Thoracic aorta (tissue), 2 donors: ENCODE results near the gene CISD3. TPM values are rescaled to one million over a fixed set of nuclear protein-coding genes. Genes with fewer than 3 reads are reported as not detected.

Source experiments
- ATAC-seq: fragments of 150-250 bp; one replicate; pipeline ENCODE4 v1.8.0; 2017; ENCODE audit warnings: low read depth; ENCODE audit not compliant: insufficient number of reproducible peaks, low FRiP score
- DNase-seq: peaks from one replicate; pipeline ENCODE4 v3.0.0-alpha.2; 2020; ENCODE audit warnings: low spot score
- H3K27ac ChIP-seq, 2 donors: fragments of 200-600 bp; sonication (generic); 1 replicate in 1 of 2; 2 replicates in 1 of 2; pipeline ENCODE4 v1.5.1; 2016; ENCODE audit warnings: mild to moderate bottlenecking in 2 of 2, moderate library complexity in 2 of 2
- H3K27me3 ChIP-seq: fragments of 200-600 bp; sonication (generic); replicated peaks from 2 replicates; pipeline ENCODE4 v1.6.0; 2016; ENCODE audit warnings: mild to moderate bottlenecking; ENCODE audit not compliant: insufficient read depth
- H3K36me3 ChIP-seq: fragments of 200-600 bp; sonication (generic); one replicate; pipeline ENCODE4 v1.5.1; 2016
- H3K4me1 ChIP-seq, 2 donors: fragments of 200-600 bp; sonication (generic); 1 replicate in 1 of 2; 2 replicates in 1 of 2; pipeline versions ENCODE4 v1.5.1 to v1.6.0; 2016; ENCODE audit warnings: low read depth in 2 of 2, mild to moderate bottlenecking in 1 of 2; ENCODE audit not compliant: control insufficient read depth in 1 of 2
- H3K4me3 ChIP-seq: fragments of 200-600 bp; sonication (generic); 2 replicates; pipeline ENCODE4 v1.5.1; 2016; ENCODE audit warnings: mild to moderate bottlenecking
- H3K9me3 ChIP-seq: fragments of 200-600 bp; sonication (generic); 2 replicates; pipeline ENCODE4 v1.5.1; 2016
- total RNA-seq, 2 donors: library from RNA; depleted of rRNA; stranded (reverse); fragments of >200 nt; gene quantifications; one replicate each; pipeline versions ENCODE4 v1.1.0 to v1.2.3, GENCODE V29; 2016
- TF ChIP-seq, protein P1 (sequence below): fragments of 200-600 bp; sonication (generic); IDR thresholded peaks from one replicate; pipeline ENCODE4 v1.5.1; 2019; ENCODE audit warnings: antibody characterized with exemption

CISD3 gene
- total RNA-seq, 2 donors from 2014 or later: 9.3 to 9.6 TPM

DNA sequence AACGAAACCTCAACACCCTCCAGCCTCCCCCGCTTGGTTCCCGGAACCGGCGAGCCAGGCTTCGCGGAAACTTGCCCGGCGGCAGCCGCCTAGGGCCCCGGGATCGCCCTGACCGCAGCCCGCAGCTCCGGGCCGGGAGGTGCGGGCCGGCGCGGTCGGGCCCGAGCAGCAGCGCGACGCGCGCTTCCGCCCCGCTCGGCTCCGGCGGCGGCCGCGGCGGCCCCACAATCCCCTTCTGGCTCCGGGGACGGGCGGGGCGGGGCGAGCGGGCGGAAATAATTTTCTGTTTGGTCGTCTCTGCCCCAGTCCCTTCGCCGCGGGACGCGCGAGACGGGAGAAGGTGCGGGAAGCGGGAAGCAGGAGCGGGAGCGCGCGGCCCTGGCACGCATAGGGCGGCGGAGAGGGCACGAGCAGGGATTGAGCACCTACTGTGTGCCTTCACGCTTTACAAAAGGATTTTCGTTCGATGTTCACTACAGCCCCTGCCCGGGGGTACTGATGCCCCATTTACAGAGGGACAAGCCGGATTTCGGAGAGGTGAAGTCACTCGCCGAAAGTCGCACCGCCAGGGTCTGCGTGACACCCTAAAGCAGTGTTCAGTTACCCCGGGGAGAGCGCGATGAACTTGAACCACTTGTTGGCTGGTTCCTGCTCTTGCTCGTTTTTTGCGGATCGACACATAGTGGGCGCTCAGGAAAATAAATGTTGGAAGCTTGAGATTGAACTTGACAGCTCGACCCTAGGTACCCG, 27.8 kb upstream of the CISD3 start:
- TF ChIP-seq, protein P1, sequence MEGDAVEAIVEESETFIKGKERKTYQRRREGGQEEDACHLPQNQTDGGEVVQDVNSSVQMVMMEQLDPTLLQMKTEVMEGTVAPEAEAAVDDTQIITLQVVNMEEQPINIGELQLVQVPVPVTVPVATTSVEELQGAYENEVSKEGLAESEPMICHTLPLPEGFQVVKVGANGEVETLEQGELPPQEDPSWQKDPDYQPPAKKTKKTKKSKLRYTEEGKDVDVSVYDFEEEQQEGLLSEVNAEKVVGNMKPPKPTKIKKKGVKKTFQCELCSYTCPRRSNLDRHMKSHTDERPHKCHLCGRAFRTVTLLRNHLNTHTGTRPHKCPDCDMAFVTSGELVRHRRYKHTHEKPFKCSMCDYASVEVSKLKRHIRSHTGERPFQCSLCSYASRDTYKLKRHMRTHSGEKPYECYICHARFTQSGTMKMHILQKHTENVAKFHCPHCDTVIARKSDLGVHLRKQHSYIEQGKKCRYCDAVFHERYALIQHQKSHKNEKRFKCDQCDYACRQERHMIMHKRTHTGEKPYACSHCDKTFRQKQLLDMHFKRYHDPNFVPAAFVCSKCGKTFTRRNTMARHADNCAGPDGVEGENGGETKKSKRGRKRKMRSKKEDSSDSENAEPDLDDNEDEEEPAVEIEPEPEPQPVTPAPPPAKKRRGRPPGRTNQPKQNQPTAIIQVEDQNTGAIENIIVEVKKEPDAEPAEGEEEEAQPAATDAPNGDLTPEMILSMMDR: no peak
- Histone ChIP-seq H3K27me3 (no peaks in the 10 kb centered on the region), H3K4me1 (peaks cover 0 to 29% of the 10 kb centered on the region in 2 donors), H3K36me3 (no peaks in the 10 kb centered on the region), H3K4me3 (peak overlapping the region; percentile 99), H3K27ac (peak overlapping the region; percentile 90 to 94), H3K9me3 (no peaks in the 10 kb centered on the region)
- ATAC-seq: peak; percentile 35
- DNase-seq: peak; percentile 44

DNA sequence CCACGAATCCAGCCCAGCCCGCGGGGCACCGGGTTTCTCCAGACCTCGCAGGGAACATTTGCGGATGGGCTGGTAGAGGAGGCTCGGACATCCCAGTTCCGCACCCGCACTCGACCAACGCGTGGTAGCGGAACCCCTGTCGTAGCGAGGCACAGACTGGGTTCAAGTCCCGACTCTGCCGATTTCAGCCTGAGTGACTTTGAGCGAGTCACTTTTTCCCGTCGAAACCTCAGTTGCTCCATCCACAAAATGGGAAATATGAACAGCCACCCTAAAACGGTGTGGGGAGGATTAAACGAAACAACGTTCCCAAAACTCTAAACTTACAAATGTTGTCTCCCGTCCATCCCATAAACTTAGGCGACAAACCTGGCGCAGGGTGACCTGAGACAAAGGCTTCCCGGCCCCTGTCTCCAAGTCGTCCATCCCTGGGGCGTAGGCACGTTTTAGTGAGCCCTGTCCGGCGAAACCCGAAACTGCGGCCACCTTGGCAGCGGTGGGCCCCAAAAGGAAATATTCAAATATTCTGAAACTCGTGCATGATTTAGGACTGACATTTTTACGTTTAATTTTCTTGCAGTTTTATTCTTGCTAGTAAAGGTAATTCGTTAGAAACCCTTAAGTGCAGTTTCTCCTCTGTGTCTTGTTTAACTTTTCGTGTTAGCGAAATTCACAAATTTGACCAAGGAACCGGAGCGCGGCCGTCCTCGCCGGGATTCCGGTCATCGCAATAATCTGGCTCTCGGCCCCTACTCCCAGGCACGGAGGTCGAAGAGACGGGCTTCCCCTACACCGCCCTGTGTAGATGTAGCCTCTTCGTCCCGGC, 27.0 kb upstream of the CISD3 start:
- H3K4me1 ChIP-seq: peaks cover 0 to 30% of the 10 kb centered on the region in 2 donors
- ATAC-seq: no peak
- TF ChIP-seq, protein P1: no peak

DNA sequence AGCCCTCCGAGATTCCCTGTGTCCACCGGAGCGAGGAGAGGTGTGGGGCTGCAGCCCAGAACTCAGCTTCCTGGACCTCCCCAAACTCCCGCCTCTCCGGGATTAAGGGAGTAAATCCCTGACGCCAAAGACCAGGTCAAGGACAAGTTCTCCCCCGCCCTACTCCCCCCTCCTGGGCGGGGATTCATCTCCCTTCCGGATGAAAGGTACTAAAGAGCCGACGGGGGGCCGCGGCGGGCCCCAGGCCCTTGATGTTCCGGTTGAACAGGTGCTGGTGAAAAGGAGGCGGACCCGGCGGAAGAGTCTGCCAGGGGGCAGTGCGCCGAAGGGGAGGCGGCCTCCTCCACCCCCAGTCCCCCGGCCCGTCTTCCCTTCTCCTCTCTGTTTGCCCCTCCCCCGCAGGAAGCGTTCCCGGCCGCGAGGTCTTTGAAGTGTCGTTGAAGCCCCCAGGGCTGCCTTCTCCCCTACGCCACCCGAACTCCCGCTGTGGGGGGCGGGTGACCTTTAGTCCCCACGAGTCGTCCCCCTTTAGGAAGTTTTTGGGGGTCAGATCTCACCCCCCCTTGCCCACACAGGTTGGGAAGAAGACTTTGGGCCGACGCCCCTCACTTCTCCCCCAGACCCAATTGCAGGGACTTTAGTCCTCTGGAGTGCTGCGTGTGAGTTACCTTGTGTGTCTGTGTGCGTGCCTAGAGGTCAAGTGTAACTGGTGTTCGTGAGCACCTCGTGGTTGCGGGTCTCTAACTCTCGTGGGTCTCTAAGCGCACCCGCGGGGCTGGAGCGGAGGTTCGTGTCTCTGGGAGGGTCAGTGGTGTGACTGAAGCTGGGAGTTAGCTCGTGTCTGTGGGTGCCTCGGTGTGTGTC, 26.2 kb upstream of the CISD3 start:
- Histone ChIP-seq H3K4me3 (peak overlapping the region; percentile 99), H3K27me3 (no peaks in the 10 kb centered on the region), H3K36me3 (peaks cover 2% of the 10 kb centered on the region), H3K4me1 (peaks cover 0 to 30% of the 10 kb centered on the region in 2 donors), H3K9me3 (no peaks in the 10 kb centered on the region), H3K27ac (peak overlapping the region; percentile 94 to 98)
- DNase-seq (no peak), ATAC-seq (no peak)
- TF ChIP-seq, protein P1: no peak

More for the DNA sequence above, 27.0 kb upstream of the CISD3 start:
- Histone ChIP-seq H3K27me3 (no peaks in the 10 kb centered on the region), H3K9me3 (no peaks in the 10 kb centered on the region), H3K36me3 (no peaks in the 10 kb centered on the region), H3K27ac (peak overlapping the region; percentile 94 to 98), H3K4me3 (peak overlapping the region; percentile 99)
- no peak for DNase-seq

DNA sequence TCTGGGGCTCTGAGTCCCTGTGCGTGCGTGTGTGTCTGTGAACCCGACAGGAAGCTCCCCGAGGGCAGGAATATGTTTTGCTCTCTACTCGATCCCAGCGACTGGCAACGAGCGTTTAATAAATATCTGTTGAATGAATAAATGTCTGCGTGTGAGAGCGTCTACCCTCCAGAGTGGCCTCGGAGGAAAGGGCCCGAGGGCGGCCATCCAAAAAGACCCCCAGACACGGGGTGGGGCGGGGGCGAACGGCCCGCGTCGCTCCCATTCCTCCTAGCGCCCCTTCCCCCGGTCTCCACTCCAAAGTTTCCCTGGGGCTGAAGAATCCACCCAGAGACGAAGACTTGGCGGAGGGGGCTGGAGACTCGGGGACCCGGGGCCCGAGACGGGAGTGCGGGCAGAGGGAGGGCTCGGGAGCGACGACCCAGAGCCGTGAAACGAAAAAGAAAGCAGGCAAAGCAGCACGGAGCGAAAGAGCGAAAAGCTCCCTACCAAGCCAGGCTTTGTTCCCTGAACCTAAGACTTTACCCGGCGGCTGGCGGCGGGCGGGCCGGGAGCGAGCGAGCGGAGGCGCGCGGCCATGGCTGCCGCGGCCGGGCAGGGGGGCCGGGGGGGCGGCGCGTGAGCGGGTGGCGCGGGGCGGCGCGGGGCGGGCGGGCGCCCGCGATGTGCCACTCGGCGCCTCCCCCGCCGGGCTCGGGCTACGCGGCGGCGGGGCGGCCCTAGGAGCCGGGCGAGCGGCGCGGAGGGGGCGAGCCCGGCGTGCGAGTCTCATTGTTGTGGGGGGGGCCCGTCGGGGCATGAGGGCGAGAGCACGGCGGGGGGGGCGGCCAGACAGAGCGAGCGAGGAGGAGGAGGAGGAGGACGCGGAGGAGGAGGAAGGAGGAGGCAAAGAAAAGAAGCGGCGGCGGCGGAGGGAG, 25.3 kb upstream of the CISD3 start, which contains the start of gene MLLT6:
Gene MLLT6, plus strand, starts transcription at position 668 of the 917 bp plus-strand sequence. CDS start 360 bp downstream, outside the sequence.
- no peaks in the 10 kb centered on the region for H3K9me3 ChIP-seq
- peak within 1 kb of the TSS; percentile 99 for H3K4me3 ChIP-seq
- H3K4me1 ChIP-seq: peaks cover 0 to 30% of the 10 kb centered on the region in 2 donors
- H3K27ac ChIP-seq: peak within 1 kb of the TSS; percentile 94 to 98
- no peaks in the 10 kb centered on the region for H3K27me3 ChIP-seq
- ATAC-seq (peak; percentile 39), DNase-seq (no peak)
- H3K36me3 ChIP-seq: peaks cover 8% of the 10 kb centered on the region
- TF ChIP-seq, protein P1: no peak
